GM21723 (cell line): ENCODE data around the gene PDZK1IP1.
"Not testable (repeated sequence)": the region's sequence is repeated elsewhere in the genome, so short reads cannot be mapped to it uniquely, and the experiment has no call there.

Experiments used
- ATAC-seq: cut with Tn5 transposase; IDR thresholded peaks from one replicate; pipeline ENCODE4 v1.9.1; 2021; ENCODE audit warnings: mild to moderate bottlenecking, moderate library complexity; ENCODE audit not compliant: unreplicated experiment

Gene PDZK1IP1

DNA sequence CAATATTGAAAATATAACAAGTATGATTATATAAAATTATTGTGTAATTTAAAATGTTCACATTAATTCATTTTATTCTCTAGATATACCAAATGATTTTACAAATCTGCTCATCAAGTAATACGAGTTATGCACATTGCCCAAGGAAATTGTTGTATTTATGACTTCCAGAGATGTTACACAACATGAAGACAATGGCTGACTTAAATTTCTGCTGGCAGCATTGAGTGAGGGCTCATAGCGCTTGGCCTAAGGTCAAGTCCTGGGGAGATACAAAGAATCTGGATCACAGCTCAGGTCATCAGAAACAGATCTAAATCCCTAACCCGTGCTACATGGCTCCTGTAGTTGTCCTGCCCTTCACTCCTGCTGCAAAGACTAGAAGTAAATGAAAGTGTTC lies 49.5 kb downstream of the PDZK1IP1 start:
- not testable (repeated sequence) for ATAC-seq

GRCh38 chr1:47137925-47138615 lies 51.8 kb downstream of the PDZK1IP1 start:
- ATAC-seq = no peak

DNA sequence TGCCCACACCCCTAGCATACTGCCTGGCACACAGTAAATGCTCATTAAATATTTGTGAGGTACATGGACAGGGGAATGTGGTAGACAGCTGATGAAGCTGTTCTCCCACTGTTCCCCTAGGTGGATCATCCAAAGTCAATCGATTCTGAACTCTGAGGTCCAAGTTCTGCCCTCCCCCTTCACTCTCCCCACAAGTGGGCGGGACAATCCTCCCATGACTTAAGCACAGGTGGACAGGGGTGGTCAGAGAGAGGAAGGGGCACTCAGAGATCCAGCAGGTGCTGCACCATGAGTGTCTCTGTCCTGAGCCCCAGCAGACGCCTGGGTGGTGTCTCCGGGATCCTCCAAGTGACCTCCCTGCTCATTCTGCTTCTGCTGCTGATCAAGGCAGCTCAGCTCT lies 52.6 kb downstream of the PDZK1IP1 start, which contains the start of gene CYP4A22:
Gene CYP4A22, plus strand, starts transcription at position 244 of the 400 bp plus-strand sequence. Its CDS starts 45 bp downstream, at position 289.
- ATAC-seq = no peak
